Hepatocyte (in vitro differentiated cells): ENCODE data around the gene SLC35G4. TPM values are rescaled to one million over a fixed set of nuclear protein-coding genes. Genes with fewer than 3 reads are reported as not detected.

Source experiments
- DNase-seq: peaks from one replicate; pipeline ENCODE4 v3.0.0-alpha.2; 2016; ENCODE audit warnings: low spot score
- H2AFZ ChIP-seq: fragments of 200-600 bp; sonication (generic); 2 replicates; pipeline ENCODE4 v1.6.0; 2016; ENCODE audit warnings: antibody characterized with exemption, mild to moderate bottlenecking
- H3K27ac ChIP-seq: fragments of 200-600 bp; sonication (generic); 2 replicates; pipeline ENCODE4 v1.5.1; 2016; ENCODE audit warnings: mild to moderate bottlenecking
- H3K27me3 ChIP-seq: fragments of 200-600 bp; sonication (generic); 2 replicates; pipeline ENCODE4 v1.6.1; 2016
- H3K36me3 ChIP-seq: fragments of 200-600 bp; sonication (generic); replicated peaks from 2 replicates; pipeline ENCODE4 v1.5.1; 2016; ENCODE audit warnings: low read depth; ENCODE audit not compliant: insufficient read depth
- H3K4me1 ChIP-seq: fragments of 200-600 bp; sonication (generic); 2 replicates; pipeline ENCODE4 v1.5.1; 2016; ENCODE audit warnings: mild to moderate bottlenecking, moderate library complexity; ENCODE audit not compliant: insufficient read depth
- H3K4me2 ChIP-seq: fragments of 200-600 bp; sonication (generic); 2 replicates; pipeline ENCODE4 v1.6.0; 2016
- H3K4me3 ChIP-seq: fragments of 200-600 bp; sonication (generic); 2 replicates; pipeline ENCODE4 v1.5.1; 2016; ENCODE audit warnings: mild to moderate bottlenecking
- H3K79me2 ChIP-seq: fragments of 200-600 bp; sonication (generic); 2 replicates; pipeline ENCODE4 v1.6.0; 2017; ENCODE audit warnings: mild to moderate bottlenecking
- H3K9me2 ChIP-seq: fragments of 200-600 bp; sonication (generic); replicated peaks from 2 replicates; pipeline ENCODE4 v1.6.0; 2017; ENCODE audit warnings: mild to moderate bottlenecking; ENCODE audit not compliant: insufficient read depth
- H3K9me3 ChIP-seq: fragments of 200-600 bp; sonication (generic); 2 replicates; pipeline ENCODE4 v1.5.1; 2016; ENCODE audit warnings: low read depth, mild to moderate bottlenecking
- H4K20me1 ChIP-seq: fragments of 200-600 bp; sonication (generic); 2 replicates; pipeline ENCODE4 v1.6.0; 2016; ENCODE audit warnings: mild to moderate bottlenecking; ENCODE audit not compliant: insufficient read depth, poor library complexity, severe bottlenecking
- CTCF ChIP-seq: fragments of 200-600 bp; sonication (generic); IDR thresholded peaks from 2 replicates; pipeline ENCODE4 v1.5.1; 2016; ENCODE audit warnings: antibody characterized with exemption, mild to moderate bottlenecking; ENCODE audit not compliant: poor library complexity
- EZH2 ChIP-seq: fragments of 200-600 bp; sonication (generic); IDR thresholded peaks from 2 replicates; pipeline ENCODE4 v1.6.1; 2016; ENCODE audit warnings: antibody characterized with exemption, mild to moderate bottlenecking, borderline replicate concordance
- EZH2phosphoT487 ChIP-seq: fragments of 200-600 bp; sonication (generic); IDR thresholded peaks from one replicate; pipeline ENCODE4 v1.6.1; 2018; ENCODE audit warnings: antibody characterized with exemption, mild to moderate bottlenecking, low read depth, moderate library complexity; ENCODE audit not compliant: unreplicated experiment, severe bottlenecking
- WGBS: methylation state at CpG from one replicate; pipeline ENCODE4 v1.1.6; 2016; ENCODE audit warnings: low lambda C conversion rate; ENCODE audit errors: missing lambda C conversion rate; 5-methylcytosine and 5-hydroxymethylcytosine counted together
- polyA plus RNA-seq: library from polyadenylated mRNA; unstranded; fragments of >200 nt; fragmentation: Nextera tagmentation; extraction: Ambion mirVana; gene quantifications from 2 replicates; pipeline ENCODE4 v1.2.1, GENCODE V29; 2016
- total RNA-seq: library from RNA; depleted of rRNA; stranded (reverse); fragments of >200 nt; gene quantifications from 2 replicates; pipeline ENCODE4 v1.2.3, GENCODE V29; 2014

Gene SLC35G4
- total and polyA plus RNA-seq, 2 experiments from 2014 or later, result not detected

- Histone ChIP-seq H4K20me1 (no peaks in the 10 kb centered on the region), H3K79me2 (no peaks in the 10 kb centered on the region), H3K9me2 (no peaks in the 10 kb centered on the region), H3K4me2 (no peak overlapping the region), H3K4me3 (no peak overlapping the region), H3K27me3 (no peaks in the 10 kb centered on the region), H3K4me1 (no peaks in the 10 kb centered on the region), H2AFZ (no peak overlapping the region), H3K9me3 (no peaks in the 10 kb centered on the region), H3K36me3 (no peaks in the 10 kb centered on the region), H3K27ac (no peak overlapping the region)
- WGBS, result 83% methylated on average over 3 of the region's 3 CpGs
- no peak for DNase-seq
- TF ChIP-seq EZH2 (no peak), CTCF (no peak), EZH2phosphoT487 (no peak)
Measured at GRCh38 chr18:11578799-11579198, 30.6 kb upstream of the SLC35G4 start.

GRCh38 chr18:11579916-11580315 is 29.5 kb upstream of the SLC35G4 start:
- Histone ChIP-seq H3K36me3 (no peaks in the 10 kb centered on the region), H3K9me2 (no peaks in the 10 kb centered on the region), H4K20me1 (no peaks in the 10 kb centered on the region), H3K27me3 (no peaks in the 10 kb centered on the region), H3K27ac (no peak overlapping the region), H3K9me3 (no peaks in the 10 kb centered on the region), H3K79me2 (no peaks in the 10 kb centered on the region), H3K4me2 (no peak overlapping the region), H3K4me3 (no peak overlapping the region), H3K4me1 (no peaks in the 10 kb centered on the region), H2AFZ (no peak overlapping the region)
- WGBS, result 93% methylated on average over 15 of the region's 15 CpGs
- no peak for DNase-seq
- TF ChIP-seq EZH2, result no peak
- no peak for TF ChIP-seq EZH2phosphoT487
- no peak for TF ChIP-seq CTCF

- TF ChIP-seq EZH2phosphoT487 (no peak), CTCF (no peak), EZH2 (no peak)
- Histone ChIP-seq H3K79me2 (no peaks in the 10 kb centered on the region), H3K27ac (no peak overlapping the region), H3K27me3 (no peaks in the 10 kb centered on the region), H4K20me1 (no peaks in the 10 kb centered on the region), H2AFZ (no peak overlapping the region), H3K9me3 (no peaks in the 10 kb centered on the region), H3K9me2 (no peaks in the 10 kb centered on the region), H3K36me3 (no peaks in the 10 kb centered on the region), H3K4me2 (no peak overlapping the region), H3K4me1 (no peaks in the 10 kb centered on the region), H3K4me3 (no peak overlapping the region)
- WGBS, result 72% methylated on average over 2 of the region's 2 CpGs
- DNase-seq, result no peak
Measured at GRCh38 chr18:11581286-11581685, 28.1 kb upstream of the SLC35G4 start.

- no peaks in the 10 kb centered on the region for H3K79me2 ChIP-seq
- H3K4me1 ChIP-seq, result no peaks in the 10 kb centered on the region
- no peaks in the 10 kb centered on the region for H3K36me3 ChIP-seq
- H3K27ac ChIP-seq, result no peak overlapping the region
- H3K9me3 ChIP-seq, result no peaks in the 10 kb centered on the region
- H3K4me3 ChIP-seq, result no peak overlapping the region
- no peak for TF ChIP-seq CTCF
- no peak for TF ChIP-seq EZH2phosphoT487
- no peak for TF ChIP-seq EZH2
- no peak overlapping the region for H3K4me2 ChIP-seq
- H3K9me2 ChIP-seq, result no peaks in the 10 kb centered on the region
- H2AFZ ChIP-seq, result no peak overlapping the region
- no peaks in the 10 kb centered on the region for H4K20me1 ChIP-seq
- H3K27me3 ChIP-seq, result no peaks in the 10 kb centered on the region
- DNase-seq, result no peak
- WGBS, result 82% methylated on average over 7 of the region's 7 CpGs
Measured at GRCh38 chr18:11585596-11585995, 23.8 kb upstream of the SLC35G4 start.
